NCI-H460 (cell line): Measurements from ENCODE around the gene CTAGE4. TPM values are rescaled to one million over a fixed set of nuclear protein-coding genes. Genes with fewer than 3 reads are reported as not detected.
"Not testable (repeated sequence)": the region's sequence is repeated elsewhere in the genome, so short reads cannot be mapped to it uniquely, and the experiment has no call there.

Source experiments
- DNase-seq: peaks from one replicate; pipeline ENCODE4 v3.0.0-alpha.2; 2016; ENCODE audit warnings: low read depth; ENCODE audit errors: extremely low read depth
- total RNA-seq: library from RNA; depleted of rRNA; stranded (reverse); fragments of >200 nt; shearing (Covaris generic); gene quantifications from 2 replicates; pipeline ENCODE4 v1.2.3, GENCODE V29; 2014; rRNA removed

CTAGE4 gene
- total RNA-seq, 1 experiment from 2014 or later = 0.12 TPM

DNA sequence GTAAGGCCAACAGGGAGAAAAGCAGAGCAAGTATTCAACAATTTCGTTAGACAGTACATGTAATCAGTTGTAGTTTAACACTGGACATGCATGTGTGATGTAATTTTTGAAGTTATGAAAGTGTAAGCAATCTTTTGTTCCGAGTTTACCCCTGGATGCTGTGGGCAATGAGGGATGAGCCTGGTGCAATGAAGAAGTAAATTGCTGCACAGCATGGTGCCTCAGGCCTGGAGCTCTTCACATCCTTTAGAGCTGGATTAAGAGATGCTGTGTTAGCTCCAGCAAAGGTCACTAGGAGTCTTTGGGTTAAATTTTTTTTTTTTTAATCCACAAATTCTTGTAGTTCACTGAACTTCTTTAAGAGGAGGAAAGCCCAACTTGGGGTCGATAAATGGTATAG, 19.8 kb downstream of the CTAGE4 start:
- not testable (repeated sequence) for DNase-seq

DNA sequence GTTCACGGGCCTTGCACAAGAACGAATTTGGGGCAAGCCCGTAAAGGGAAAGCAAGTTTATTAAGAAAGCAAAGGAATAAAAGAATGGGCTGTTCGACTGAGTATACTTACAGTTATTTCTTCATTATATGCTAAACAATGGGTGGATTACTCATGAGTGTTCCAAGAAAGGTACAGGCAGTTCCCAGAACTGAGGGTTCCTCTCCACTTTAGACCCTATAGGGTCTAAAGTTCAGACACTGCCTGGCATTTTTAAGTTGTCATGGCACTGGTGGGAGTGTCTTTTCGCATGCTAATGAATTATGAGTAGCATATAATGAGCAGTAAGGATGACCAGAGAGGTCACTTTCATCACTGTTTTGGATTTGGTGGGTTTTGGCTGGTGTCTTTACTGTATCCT, 22.0 kb downstream of the CTAGE4 start:
- not testable (repeated sequence) for DNase-seq

DNA sequence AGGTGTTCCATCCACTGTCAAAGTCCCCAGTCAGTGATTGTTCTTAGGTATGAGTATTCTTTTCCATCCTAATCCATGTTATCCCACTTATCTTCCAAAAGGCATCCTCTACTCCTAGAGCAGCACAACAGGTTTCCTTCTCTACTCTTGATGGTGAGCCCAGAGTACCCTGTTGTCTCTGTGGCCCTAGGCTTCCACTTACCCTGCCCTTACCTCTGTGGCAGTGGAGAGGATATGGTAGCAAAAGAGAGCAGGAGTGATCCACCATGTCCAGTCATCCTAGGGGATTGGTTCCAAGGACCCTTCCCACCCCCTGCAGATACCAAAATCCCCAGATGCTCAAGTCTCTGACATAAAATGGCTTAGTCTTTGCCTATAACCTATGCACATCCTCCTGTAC, 33.9 kb downstream of the CTAGE4 start:
- not testable (repeated sequence) for DNase-seq

DNA sequence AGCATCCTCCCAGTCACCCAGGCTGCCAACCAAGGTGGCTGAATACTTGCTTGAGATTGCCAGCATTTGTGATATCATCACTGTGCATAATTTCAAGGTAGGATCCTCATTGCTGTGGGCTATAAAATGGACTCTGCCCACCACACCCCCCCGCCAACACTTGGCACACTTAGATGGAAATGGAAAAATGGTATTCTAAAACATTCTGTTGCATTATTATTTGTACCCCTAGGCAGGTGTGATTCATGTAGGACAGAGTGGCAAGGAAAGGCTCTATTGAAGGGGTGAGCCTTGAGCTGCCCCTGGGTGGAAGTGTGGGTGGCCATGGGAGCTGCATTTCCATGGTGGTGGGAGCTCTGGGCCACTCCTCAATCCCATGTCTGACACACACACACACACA, 35.3 kb downstream of the CTAGE4 start:
- DNase-seq = not testable (repeated sequence)

DNA sequence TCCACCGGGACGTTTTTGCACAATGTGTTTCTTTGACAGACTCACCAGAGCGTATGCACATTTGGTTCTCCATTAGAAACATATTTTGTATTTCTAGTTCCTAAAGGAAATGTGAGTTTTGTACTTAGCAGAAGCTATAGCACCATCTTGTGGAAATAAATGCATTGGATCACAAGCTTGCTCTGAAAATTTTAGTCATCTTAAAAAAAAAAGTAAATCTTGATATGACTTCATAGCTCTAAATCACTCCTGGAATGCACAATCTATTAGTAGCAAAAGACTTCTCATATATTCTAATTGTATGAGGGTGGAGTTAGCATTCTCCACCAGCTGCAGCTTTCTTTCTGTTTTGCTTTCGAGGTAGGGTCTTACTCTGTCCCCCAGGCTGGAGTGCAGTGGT, 35.9 kb downstream of the CTAGE4 start:
- not testable (repeated sequence) for DNase-seq

DNA sequence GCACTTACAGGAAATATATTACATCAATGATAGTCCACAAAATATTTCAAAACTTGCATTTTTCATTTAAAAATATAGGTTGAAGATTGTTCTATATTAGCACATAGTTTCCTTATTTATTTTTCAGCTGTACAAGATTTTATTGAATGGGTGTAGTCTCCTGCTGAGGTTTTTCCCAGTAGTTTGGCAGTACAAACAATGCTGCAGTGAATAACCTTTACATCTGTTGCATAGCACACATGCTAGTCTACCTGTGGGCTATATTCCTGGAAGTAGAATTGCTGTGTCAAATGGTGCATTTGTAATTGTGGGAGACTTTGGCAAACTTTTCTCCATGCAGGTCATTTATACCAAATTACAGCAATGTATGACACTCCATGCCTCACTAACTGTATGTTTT, 37.3 kb downstream of the CTAGE4 start:
- DNase-seq = not testable (repeated sequence)

DNA sequence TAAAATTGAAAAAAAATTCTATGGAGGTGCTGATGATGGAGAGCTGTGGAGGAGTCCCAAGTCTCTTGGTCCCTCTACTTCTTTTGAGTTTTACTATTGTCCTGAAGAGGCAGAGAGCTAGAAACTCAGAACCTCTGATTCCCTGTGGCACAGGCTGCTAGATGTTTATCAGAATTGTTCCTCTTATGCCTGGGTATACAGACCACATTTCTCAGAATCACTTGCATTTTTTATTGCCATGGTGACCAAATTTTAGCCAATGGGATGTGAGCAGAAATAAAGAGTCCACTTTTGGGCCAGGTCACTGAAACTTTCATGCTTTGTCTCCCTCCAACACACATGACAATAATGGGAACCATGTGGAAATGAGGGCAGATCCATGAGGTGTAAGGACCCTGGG, 40.4 kb downstream of the CTAGE4 start:
- not testable (repeated sequence) for DNase-seq

DNA sequence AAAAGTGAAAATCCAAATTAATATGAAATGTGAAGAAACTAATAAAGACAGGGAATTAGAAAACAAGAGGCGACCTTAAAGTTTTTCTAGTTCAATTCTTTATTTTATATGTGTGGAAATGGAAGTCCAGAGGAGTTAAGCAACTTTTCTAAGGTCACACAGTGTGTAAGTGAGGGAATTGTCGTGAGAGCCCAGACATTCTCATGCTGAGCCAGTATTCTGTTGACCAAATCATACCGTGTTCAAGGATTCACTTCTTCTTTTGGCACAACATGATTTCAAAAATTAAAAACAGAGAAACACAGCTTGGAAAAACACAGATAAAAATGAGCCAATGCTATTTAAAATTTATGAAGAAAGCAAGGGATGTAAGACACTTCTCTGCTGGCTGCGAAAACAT, 43.6 kb downstream of the CTAGE4 start:
- not testable (repeated sequence) for DNase-seq

DNA sequence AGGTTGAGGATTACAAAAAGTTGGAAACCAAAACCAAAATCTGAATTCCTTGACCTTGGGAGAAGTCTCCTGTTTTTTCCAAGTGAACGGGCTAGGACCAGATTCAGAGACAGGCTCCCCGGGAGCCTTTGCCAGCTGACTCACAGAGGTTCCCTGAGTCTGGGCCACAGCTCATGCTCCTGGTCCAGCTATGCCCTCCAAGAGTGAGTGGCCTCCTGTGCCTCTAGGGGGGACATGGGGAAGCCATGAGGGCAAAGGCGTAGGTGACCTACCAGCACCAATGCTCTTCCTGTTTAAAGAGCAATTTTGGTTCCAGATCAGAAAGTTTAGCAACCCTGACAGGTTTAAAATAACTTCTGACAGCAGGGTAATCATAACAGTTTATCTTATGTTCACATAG, 45.5 kb downstream of the CTAGE4 start:
- DNase-seq = not testable (repeated sequence)

DNA sequence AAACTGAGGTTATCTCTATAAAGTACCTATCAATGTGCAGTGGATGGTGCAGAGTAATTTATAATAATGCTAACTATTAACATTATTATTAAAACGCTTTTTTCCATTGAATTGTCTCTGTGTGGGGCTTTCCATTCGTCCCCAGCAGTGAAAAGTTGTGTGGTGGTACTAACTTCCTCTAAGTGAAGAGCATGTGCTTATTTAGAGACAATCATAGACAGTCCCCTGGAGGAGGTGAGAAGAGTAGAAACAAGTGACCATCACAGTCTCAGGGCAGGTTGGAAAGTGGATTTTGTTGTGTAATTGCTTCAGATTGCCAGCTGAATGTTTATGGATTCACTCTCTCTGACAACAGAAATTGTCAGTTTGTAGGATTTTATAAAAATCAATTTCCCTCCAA, 47.8 kb downstream of the CTAGE4 start:
- DNase-seq = not testable (repeated sequence)

DNA sequence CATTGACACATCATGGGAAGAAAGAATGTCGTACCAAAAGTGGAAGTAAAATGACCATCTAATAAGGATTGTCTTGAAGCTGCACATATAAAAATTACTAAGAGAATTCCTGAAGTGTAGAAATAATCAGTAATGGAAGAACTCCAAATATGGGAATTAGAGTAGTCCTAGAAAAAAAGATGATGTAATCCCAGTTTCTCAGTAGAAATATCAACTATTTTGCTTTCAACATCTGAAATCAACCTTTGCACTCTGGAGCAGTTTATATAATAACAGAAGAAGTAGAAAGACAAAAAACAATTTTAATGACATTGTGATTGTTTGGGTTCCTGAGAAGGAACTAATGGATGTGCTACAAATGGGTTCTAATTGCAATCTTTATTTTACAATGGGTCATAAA, 49.8 kb downstream of the CTAGE4 start:
- DNase-seq = not testable (repeated sequence)

Other genes with a start within 250 kb of the CTAGE4 start
- 0.15 TPM in 1 of 2 replicates, not detected in the other for gene OR2F2, start 248.2 kb upstream of the CTAGE4 start, total RNA-seq
- gene OR2F1, start 228.6 kb upstream of the CTAGE4 start, total RNA-seq = not detected in 2 replicates
- gene OR6B1, start 183.1 kb upstream of the CTAGE4 start, total RNA-seq = not detected in 2 replicates
- gene OR2A5, start 134.5 kb upstream of the CTAGE4 start, total RNA-seq = not detected in 2 replicates
- not detected in 2 replicates for gene OR2A25, start 113.7 kb upstream of the CTAGE4 start, total RNA-seq
- gene OR2A12, start 97.2 kb upstream of the CTAGE4 start, total RNA-seq = not detected in 2 replicates
- not detected in 2 replicates for gene OR2A2, start 73.9 kb upstream of the CTAGE4 start, total RNA-seq
- not detected in 2 replicates for gene OR2A14, start 60.3 kb upstream of the CTAGE4 start, total RNA-seq
- gene ARHGEF35, start 12.4 kb downstream of the CTAGE4 start, total RNA-seq = 0.54 and 0.84 TPM in 2 replicates
- gene OR2A42, start 56.1 kb downstream of the CTAGE4 start, total RNA-seq = not detected in 2 replicates
- not detected in 2 replicates for gene OR2A7, start 81.3 kb downstream of the CTAGE4 start, total RNA-seq
- 0.12 TPM in 1 of 2 replicates, not detected in the other for gene CTAGE8, start 85.8 kb downstream of the CTAGE4 start, total RNA-seq
- gene OR2A1, start 129.0 kb downstream of the CTAGE4 start, total RNA-seq = not detected in 2 replicates
- 1.0 and 1.7 TPM in 2 replicates for gene ARHGEF5, start 171.9 kb downstream of the CTAGE4 start, total RNA-seq
- gene NOBOX, start 220.2 kb downstream of the CTAGE4 start, total RNA-seq = not detected in 2 replicates